ENCODE data around the gene IP6K3. TPM values are rescaled to one million over a fixed set of nuclear protein-coding genes. Genes with fewer than 3 reads are reported as not detected.

IP6K3 gene
- total RNA-seq, 5 donors from 2014 or later (not counting 1 experiment from before 2014, with no cell fraction given) = not detected

GRCh38 chr6:33689148-33689494 lies 57.6 kb downstream of the IP6K3 start:
- no peak overlapping the region for H3K27ac Mint-ChIP-seq

GRCh38 chr6:33688451-33689147 lies 58.1 kb downstream of the IP6K3 start:
- peaks cover 21 to 27% of the 10 kb centered on the region in 2 experiments for H3K4me1 ChIP-seq (ENCODE audit: control insufficient read depth in 1 of 2, extremely low read depth in 1 of 2, insufficient read depth in 2 of 2, low read length in 2 of 2)
- WGBS (ENCODE audit: insufficient coverage) = 94% methylated on average over 23 of the region's 25 CpGs
- Mint-ChIP-seq H3K4me3 (no peak overlapping the region), H3K27ac (no peak overlapping the region), H3K9me3 (no peaks in the 10 kb centered on the region), H3K27me3 (no peaks in the 10 kb centered on the region), H3K4me1 (peaks cover 18 to 28% (median 22%) of the 10 kb centered on the region in 3 donors), H3K36me3 (peaks cover 53% of the 10 kb centered on the region)
- ATAC-seq (replicated peaks in 1 of 4) (no peak), DNase-seq (no peak)
- H3K27ac ChIP-seq (ENCODE audit: low read length) = no peak overlapping the region
- peaks cover 20 to 89% of the 10 kb centered on the region in 2 donors for H3K36me3 ChIP-seq (ENCODE audit: control insufficient read depth in 2 of 2, extremely low read depth in 1 of 2, insufficient read depth in 1 of 2, low read length in 1 of 2)
- no peak overlapping the region for H3K4me3 ChIP-seq (ENCODE audit: control insufficient read depth in 1 of 2, extremely low read depth in 1 of 2, low read length in 1 of 2)
- ChIA-PET CTCF (interaction anchor here in 1 of 2 donors (0.6 kb wide), 1 partner anchor 12 kb away, joined by 3 read pairs; no protein-coding TSS in a partner anchor), POLR2A (no interaction called here)
- H3K27me3 ChIP-seq (replicated peaks in 1 of 2; ENCODE audit: control insufficient read depth in 2 of 2, extremely low read depth in 1 of 2, insufficient read depth in 2 of 2, low read length in 1 of 2) = no peaks in the 10 kb centered on the region
- no peaks in the 10 kb centered on the region for H3K9me3 ChIP-seq

More at GRCh38 chr6:33689148-33689494, 57.6 kb downstream of the IP6K3 start:
- Mint-ChIP-seq H3K27me3 (no peaks in the 10 kb centered on the region), H3K36me3 (peaks cover 52% of the 10 kb centered on the region), H3K9me3 (no peaks in the 10 kb centered on the region), H3K4me3 (no peak overlapping the region), H3K4me1 (peaks cover 23 to 31% (median 27%) of the 10 kb centered on the region in 3 donors)
- no peak overlapping the region for H3K4me3 ChIP-seq (ENCODE audit: control insufficient read depth in 1 of 2, extremely low read depth in 1 of 2, low read length in 1 of 2)
- H3K36me3 ChIP-seq (ENCODE audit: control insufficient read depth in 2 of 2, extremely low read depth in 1 of 2, insufficient read depth in 1 of 2, low read length in 1 of 2) = peaks cover 20 to 86% of the 10 kb centered on the region in 2 donors
- ChIA-PET CTCF (no interaction called here), POLR2A (no interaction called here)
- H3K27me3 ChIP-seq (replicated peaks in 1 of 2; ENCODE audit: control insufficient read depth in 2 of 2, extremely low read depth in 1 of 2, insufficient read depth in 2 of 2, low read length in 1 of 2) = no peaks in the 10 kb centered on the region
- no peak for DNase-seq
- H3K4me1 ChIP-seq (ENCODE audit: control insufficient read depth in 1 of 2, extremely low read depth in 1 of 2, insufficient read depth in 2 of 2, low read length in 2 of 2) = peaks cover 25 to 31% of the 10 kb centered on the region in 2 experiments
- no peaks in the 10 kb centered on the region for H3K9me3 ChIP-seq
- ATAC-seq (replicated peaks in 1 of 4) = no peak
- WGBS (ENCODE audit: insufficient coverage) = 85% methylated on average over 12 of the region's 12 CpGs
- no peak overlapping the region for H3K27ac ChIP-seq (ENCODE audit: low read length)

DNA sequence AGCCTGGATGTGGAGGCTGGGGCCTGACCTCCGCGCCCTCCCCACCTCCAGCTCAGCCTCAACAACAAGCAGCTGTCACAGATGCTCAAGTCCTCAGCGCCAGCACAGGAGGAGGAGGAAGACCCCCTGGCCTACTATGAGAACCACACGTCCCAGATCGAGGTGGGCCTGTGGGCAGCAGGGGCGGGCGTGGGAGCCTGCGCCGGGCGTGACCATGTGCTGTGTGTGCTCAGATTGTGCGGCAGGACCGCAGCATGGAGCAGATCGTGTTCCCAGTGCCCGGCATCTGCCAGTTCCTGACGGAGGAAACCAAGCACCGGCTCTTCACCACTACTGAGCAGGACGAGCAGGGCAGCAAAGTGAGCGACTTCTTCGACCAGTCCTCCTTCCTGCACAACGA lies 58.7 kb downstream of the IP6K3 start:
- 95% methylated on average over 18 of the region's 20 CpGs for whole genome bisulfite sequencing (ENCODE audit: insufficient coverage)
- Histone ChIP-seq H3K4me1 (ENCODE audit: control insufficient read depth in 1 of 2, extremely low read depth in 1 of 2, insufficient read depth in 2 of 2, low read length in 2 of 2) (peaks cover 17 to 27% of the 10 kb centered on the region in 2 experiments), H3K27me3 (replicated peaks in 1 of 2; ENCODE audit: control insufficient read depth in 2 of 2, extremely low read depth in 1 of 2, insufficient read depth in 2 of 2, low read length in 1 of 2) (no peaks in the 10 kb centered on the region), H3K36me3 (ENCODE audit: control insufficient read depth in 2 of 2, extremely low read depth in 1 of 2, insufficient read depth in 1 of 2, low read length in 1 of 2) (peaks cover 20 to 89% of the 10 kb centered on the region in 2 donors), H3K27ac (ENCODE audit: low read length) (no peak overlapping the region), H3K4me3 (ENCODE audit: control insufficient read depth in 1 of 2, extremely low read depth in 1 of 2, low read length in 1 of 2) (no peak overlapping the region), H3K9me3 (no peaks in the 10 kb centered on the region)
- no peaks in the 10 kb centered on the region for H3K9me3 Mint-ChIP-seq
- ATAC-seq (replicated peaks in 1 of 4) (no peak), DNase-seq (no peak)
- no peak overlapping the region for H3K27ac Mint-ChIP-seq
- H3K4me1 Mint-ChIP-seq = peaks cover 12 to 28% (median 20%) of the 10 kb centered on the region in 3 donors
- H3K4me3 Mint-ChIP-seq = no peak overlapping the region
- ChIA-PET POLR2A (no interaction called here), CTCF (interaction anchor here in 1 of 2 donors (0.6 kb wide), 1 partner anchor 12 kb away, joined by 3 read pairs; no protein-coding TSS in a partner anchor)
- H3K36me3 Mint-ChIP-seq = peaks cover 54% of the 10 kb centered on the region
- H3K27me3 Mint-ChIP-seq = no peaks in the 10 kb centered on the region

- H3K27me3 Mint-ChIP-seq = no peaks in the 10 kb centered on the region
- ChIA-PET POLR2A (no interaction called here), CTCF (no interaction called here)
- H3K4me3 Mint-ChIP-seq = no peak overlapping the region
- H3K9me3 Mint-ChIP-seq = no peaks in the 10 kb centered on the region
- Histone ChIP-seq H3K27me3 (replicated peaks in 1 of 2; ENCODE audit: control insufficient read depth in 2 of 2, extremely low read depth in 1 of 2, insufficient read depth in 2 of 2, low read length in 1 of 2) (no peaks in the 10 kb centered on the region), H3K4me3 (ENCODE audit: control insufficient read depth in 1 of 2, extremely low read depth in 1 of 2, low read length in 1 of 2) (no peak overlapping the region), H3K4me1 (ENCODE audit: control insufficient read depth in 1 of 2, extremely low read depth in 1 of 2, insufficient read depth in 2 of 2, low read length in 2 of 2) (peaks cover 12 to 27% of the 10 kb centered on the region in 2 experiments), H3K27ac (ENCODE audit: low read length) (no peak overlapping the region), H3K9me3 (no peaks in the 10 kb centered on the region), H3K36me3 (ENCODE audit: control insufficient read depth in 2 of 2, extremely low read depth in 1 of 2, insufficient read depth in 1 of 2, low read length in 1 of 2) (peaks cover 20 to 93% of the 10 kb centered on the region in 2 donors)
- ATAC-seq (replicated peaks in 1 of 4) = no peak
- no peak for DNase-seq
- WGBS (ENCODE audit: insufficient coverage) = 96% methylated on average over 16 of the region's 27 CpGs
- H3K27ac Mint-ChIP-seq = no peak overlapping the region
- peaks cover 54% of the 10 kb centered on the region for H3K36me3 Mint-ChIP-seq
- H3K4me1 Mint-ChIP-seq = peaks cover 4 to 28% (median 18%) of the 10 kb centered on the region in 3 donors
These were observed 59.4 kb downstream of the IP6K3 start for GRCh38 chr6:33686981-33687975.

DNA sequence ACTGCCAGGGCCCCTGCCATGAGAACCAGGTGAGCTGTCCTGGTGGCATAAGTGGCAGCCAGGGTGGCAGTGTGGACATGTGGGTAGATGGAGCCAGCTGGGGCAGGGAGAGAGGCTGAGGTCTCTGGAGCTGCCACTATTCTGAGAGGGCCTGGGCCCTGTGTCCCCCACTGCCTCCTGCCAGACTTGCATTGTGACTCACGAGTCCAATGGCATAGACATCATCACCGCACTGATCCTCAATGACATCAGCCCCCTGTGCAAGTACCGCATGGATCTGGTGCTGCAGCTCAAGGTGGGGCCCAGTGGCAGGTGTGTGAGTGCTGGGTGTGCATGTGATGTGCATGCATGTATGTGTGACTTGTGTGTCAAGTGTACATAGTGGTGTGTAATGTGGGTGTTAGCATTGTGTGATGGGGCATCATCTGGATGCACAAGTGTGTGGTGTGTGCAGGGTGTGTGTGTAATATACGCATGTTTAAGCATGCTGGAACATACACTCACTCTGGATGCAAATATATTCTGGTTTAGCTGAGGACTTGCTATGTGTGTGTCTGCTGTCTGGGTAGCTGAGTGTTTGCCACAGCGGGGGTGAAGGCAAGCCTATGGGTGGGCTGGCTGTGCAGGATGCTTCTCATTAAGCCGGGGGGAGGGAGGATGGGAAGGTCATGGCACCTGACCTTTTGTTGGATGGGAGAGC lies 60.3 kb downstream of the IP6K3 start:
- Mint-ChIP-seq H3K27ac (peak overlapping the region; percentile 40 to 50), H3K9me3 (no peaks in the 10 kb centered on the region), H3K4me1 (peaks cover 0 to 21% (median 10%) of the 10 kb centered on the region in 3 donors), H3K36me3 (peaks cover 56% of the 10 kb centered on the region), H3K27me3 (no peaks in the 10 kb centered on the region), H3K4me3 (no peak overlapping the region)
- Histone ChIP-seq H3K4me1 (ENCODE audit: control insufficient read depth in 1 of 2, extremely low read depth in 1 of 2, insufficient read depth in 2 of 2, low read length in 2 of 2) (peaks cover 4 to 19% of the 10 kb centered on the region in 2 experiments), H3K27me3 (replicated peaks in 1 of 2; ENCODE audit: control insufficient read depth in 2 of 2, extremely low read depth in 1 of 2, insufficient read depth in 2 of 2, low read length in 1 of 2) (no peaks in the 10 kb centered on the region), H3K4me3 (ENCODE audit: control insufficient read depth in 1 of 2, extremely low read depth in 1 of 2, low read length in 1 of 2) (no peak overlapping the region), H3K27ac (ENCODE audit: low read length) (no peak overlapping the region), H3K36me3 (ENCODE audit: control insufficient read depth in 2 of 2, extremely low read depth in 1 of 2, insufficient read depth in 1 of 2, low read length in 1 of 2) (peaks cover 16 to 94% of the 10 kb centered on the region in 2 donors), H3K9me3 (no peaks in the 10 kb centered on the region)
- ATAC-seq (replicated peaks in 1 of 4) = no peak
- 84% methylated on average over 5 of the region's 6 CpGs for WGBS (ENCODE audit: insufficient coverage)
- POLR2A ChIA-PET = interaction anchor here in 1 of 2 donors (0.6 kb wide), 1 partner anchor 86 kb away, joined by 3 read pairs; no protein-coding TSS in a partner anchor
- no peak for DNase-seq
- CTCF ChIA-PET = interaction anchor here in 1 of 2 donors (0.7 kb wide), 1 partner anchor 1285 kb away, joined by 3 read pairs; no protein-coding TSS in a partner anchor
